ENCODE data around the gene CD300LD. TPM values are rescaled to one million over a fixed set of nuclear protein-coding genes. Genes with fewer than 3 reads are reported as not detected.

CD300LD gene
- total RNA-seq, 4 donors from 2014 or later, result not detected

DNA sequence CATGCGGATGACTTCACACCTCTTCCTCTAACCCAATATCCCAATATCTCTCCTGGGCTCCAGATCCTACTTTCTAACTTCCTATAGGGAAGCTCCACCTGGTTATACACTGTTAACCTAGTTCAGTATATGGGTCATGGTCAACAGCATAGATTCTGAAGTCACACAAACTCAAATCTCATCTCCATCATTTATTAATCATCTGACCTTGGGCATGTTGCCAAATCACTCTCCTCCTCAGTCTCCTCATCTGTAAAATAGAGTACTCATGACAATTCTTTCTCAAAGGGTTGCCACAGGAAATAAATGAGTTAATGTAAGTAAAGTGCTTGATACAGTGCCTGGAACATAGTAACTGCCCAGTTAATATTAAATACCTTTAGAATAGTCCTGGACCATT, 32.0 kb upstream of the CD300LD start:
- TF ChIP-seq, protein P1, sequence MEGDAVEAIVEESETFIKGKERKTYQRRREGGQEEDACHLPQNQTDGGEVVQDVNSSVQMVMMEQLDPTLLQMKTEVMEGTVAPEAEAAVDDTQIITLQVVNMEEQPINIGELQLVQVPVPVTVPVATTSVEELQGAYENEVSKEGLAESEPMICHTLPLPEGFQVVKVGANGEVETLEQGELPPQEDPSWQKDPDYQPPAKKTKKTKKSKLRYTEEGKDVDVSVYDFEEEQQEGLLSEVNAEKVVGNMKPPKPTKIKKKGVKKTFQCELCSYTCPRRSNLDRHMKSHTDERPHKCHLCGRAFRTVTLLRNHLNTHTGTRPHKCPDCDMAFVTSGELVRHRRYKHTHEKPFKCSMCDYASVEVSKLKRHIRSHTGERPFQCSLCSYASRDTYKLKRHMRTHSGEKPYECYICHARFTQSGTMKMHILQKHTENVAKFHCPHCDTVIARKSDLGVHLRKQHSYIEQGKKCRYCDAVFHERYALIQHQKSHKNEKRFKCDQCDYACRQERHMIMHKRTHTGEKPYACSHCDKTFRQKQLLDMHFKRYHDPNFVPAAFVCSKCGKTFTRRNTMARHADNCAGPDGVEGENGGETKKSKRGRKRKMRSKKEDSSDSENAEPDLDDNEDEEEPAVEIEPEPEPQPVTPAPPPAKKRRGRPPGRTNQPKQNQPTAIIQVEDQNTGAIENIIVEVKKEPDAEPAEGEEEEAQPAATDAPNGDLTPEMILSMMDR (IDR thresholded peaks at IDR 0.05), result no peak
- no peak for TF ChIP-seq POLR2A (IDR thresholded peaks at IDR 0.05)
- no peaks in the 10 kb centered on the region for H3K9me3 ChIP-seq

DNA sequence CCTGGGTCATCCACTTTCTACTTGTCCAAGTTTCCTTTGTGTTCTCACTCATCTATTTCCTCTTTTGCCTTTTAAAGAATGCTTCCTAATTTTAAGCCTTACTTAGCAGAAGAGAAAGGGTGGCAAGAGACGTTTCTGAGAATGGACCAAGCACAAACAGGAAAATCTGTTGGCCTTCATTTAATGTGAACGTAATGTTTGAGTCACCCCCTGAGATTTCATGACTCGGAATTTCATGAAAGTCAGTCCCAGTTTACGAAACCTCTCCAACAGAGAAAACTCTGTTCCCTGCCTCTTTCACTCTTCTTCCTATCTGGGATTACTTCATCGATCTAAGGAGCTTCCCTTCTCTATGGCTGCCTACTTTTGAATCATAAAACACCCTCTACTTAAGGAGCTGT, 31.6 kb upstream of the CD300LD start, which contains the start of gene CD300E:
Gene CD300E (minus strand): TSS at position 46 of the 401 bp plus-strand sequence. CDS start 117 bp downstream, outside the sequence.
- H3K27ac ChIP-seq, result no peak within 1 kb of the TSS
- no peak for TF ChIP-seq POLR2A (IDR thresholded peaks at IDR 0.05)
- TF ChIP-seq, protein P1 (IDR thresholded peaks at IDR 0.05), result no peak
- H3K36me3 ChIP-seq, result no peaks in the 10 kb centered on the region
- no peak within 1 kb of the TSS for H3K4me3 ChIP-seq
- no peak for DNase-seq
- H3K27me3 ChIP-seq, result no peaks in the 10 kb centered on the region
- no peaks in the 10 kb centered on the region for H3K9me3 ChIP-seq
- no peaks in the 10 kb centered on the region for H3K4me1 ChIP-seq

More for the DNA sequence above, 32.0 kb upstream of the CD300LD start:
- Histone ChIP-seq H3K4me1 (no peaks in the 10 kb centered on the region), H3K27me3 (no peaks in the 10 kb centered on the region), H3K4me3 (no peak overlapping the region), H3K36me3 (no peaks in the 10 kb centered on the region), H3K27ac (no peak overlapping the region)
- DNase-seq, result no peak

DNA sequence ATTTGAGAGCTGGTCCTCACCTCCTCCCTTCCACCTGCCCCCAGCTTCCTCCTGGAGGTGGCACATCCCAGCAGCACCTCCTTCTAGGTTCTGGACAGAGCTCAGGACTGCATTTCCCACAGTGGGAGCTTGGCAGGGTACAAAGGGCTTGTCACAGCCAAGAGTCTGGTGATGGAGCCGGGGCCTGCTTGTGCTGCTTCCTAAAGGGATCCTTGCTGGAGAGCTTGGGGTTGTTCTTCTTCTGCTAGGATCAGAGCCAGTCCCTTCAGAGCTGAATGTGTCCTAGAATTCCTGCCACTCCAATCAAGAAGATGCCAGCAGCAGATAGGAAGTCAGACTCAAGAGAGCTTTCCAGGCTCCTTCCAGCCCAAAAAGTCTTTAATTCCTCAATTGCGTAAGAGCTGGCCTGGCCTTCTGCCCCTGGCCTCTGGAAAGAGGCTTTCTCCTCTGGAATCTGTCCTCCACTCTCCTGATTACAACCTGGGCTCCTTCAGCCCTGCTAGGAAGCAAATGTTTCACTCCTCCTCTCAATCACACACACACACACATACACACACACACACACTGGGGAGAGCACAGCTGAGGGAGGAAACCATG, 27.1 kb upstream of the CD300LD start:
- TF ChIP-seq, protein P1 (IDR thresholded peaks at IDR 0.05), result no peak
- TF ChIP-seq POLR2A (IDR thresholded peaks at IDR 0.05), result no peak
- Histone ChIP-seq H3K4me3 (no peak overlapping the region), H3K27ac (no peak overlapping the region), H3K36me3 (no peaks in the 10 kb centered on the region), H3K9me3 (no peaks in the 10 kb centered on the region), H3K4me1 (no peaks in the 10 kb centered on the region), H3K27me3 (no peaks in the 10 kb centered on the region)
- DNase-seq, result no peak

DNA sequence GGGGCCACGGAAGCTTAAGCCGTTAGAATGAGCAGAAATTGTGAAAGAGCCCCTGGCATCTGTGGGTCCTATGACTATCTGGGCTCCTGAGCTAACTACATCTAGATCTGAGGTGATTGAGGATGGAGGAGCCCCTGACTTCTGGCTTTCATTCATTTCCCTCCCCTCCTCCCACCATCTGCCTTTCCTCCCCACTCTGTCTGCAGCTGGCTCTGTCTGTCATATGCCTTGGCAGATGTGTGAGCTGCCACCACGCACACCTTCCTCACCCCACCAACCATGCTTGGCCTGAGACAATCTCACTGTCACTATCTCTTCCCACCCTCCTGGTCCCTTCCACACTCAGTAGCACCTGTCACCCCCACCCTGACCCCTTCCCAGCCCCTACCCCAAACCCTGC, 26.4 kb upstream of the CD300LD start:
- Histone ChIP-seq H3K27me3 (no peaks in the 10 kb centered on the region), H3K27ac (no peak overlapping the region), H3K4me1 (no peaks in the 10 kb centered on the region), H3K4me3 (no peak overlapping the region), H3K9me3 (no peaks in the 10 kb centered on the region), H3K36me3 (no peaks in the 10 kb centered on the region)
- no peak for DNase-seq
- no peak for TF ChIP-seq POLR2A (IDR thresholded peaks at IDR 0.05)
- TF ChIP-seq, protein P1 (IDR thresholded peaks at IDR 0.05), result no peak

DNA sequence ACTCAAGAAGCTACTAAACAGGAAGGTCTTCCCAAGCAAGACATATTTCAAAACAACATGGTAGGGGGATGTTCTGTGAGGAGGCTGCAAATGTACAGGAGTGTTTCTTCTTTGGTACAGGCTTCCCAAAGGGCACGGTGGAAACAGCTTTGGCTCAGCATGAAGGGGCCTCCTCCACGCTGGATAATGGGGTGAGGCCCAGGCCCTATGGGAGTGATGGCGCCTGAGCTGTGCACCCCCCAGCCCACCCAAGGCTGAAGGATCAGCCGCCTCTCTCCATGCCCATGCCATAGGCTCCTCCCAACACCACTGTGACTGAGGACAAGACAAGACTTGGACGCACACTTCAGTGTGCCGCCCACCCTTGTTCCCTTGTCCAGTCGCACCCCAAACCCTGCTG, 24.6 kb upstream of the CD300LD start:
- Histone ChIP-seq H3K9me3 (no peaks in the 10 kb centered on the region), H3K27me3 (no peaks in the 10 kb centered on the region), H3K27ac (no peak overlapping the region), H3K36me3 (no peaks in the 10 kb centered on the region), H3K4me1 (peaks cover 0 to 7% (median 0%) of the 10 kb centered on the region in 4 donors), H3K4me3 (no peak overlapping the region)
- no peak for DNase-seq
- TF ChIP-seq, protein P1 (IDR thresholded peaks at IDR 0.05), result no peak
- no peak for TF ChIP-seq POLR2A (IDR thresholded peaks at IDR 0.05)

All from Peyer's patch (tissue), 4 donors.